ENCODE results near the gene DNAH8.

The DNAH8 gene

DNA sequence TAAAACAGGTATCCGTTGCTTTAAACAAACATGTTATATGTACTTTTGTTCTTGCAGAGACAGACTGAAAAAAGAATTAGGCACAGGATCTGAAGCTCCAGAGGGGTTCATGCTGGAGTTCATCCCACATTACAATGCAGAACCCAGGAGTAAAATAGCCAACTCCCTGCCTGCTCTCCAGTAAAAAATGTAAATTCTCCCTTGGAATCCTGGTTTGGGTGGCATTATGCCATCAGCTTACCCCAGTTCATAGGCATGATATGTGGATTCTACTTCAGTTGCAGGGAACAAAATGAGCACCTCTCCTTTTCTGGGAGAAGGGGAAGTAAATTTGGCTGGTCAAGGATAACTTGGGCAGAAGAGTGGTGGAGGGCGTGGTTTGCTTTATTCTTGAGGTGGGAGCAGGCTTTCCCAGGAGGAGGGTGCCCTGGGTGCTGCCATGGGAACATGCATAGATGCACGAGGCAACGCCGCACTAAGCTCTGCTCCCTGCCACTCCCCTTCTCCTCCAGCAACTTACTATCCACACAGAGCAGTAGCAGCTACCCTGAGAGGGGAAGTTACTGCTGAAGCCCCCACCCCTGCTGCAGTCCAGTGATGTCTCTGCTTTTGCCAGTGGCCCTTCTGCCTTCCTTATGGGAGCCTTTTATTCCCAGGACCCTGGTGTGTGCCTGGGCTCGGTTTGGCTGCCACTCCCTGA, 261.8 kb downstream of the DNAH8 start:
- DNase-seq, result no peak

DNA sequence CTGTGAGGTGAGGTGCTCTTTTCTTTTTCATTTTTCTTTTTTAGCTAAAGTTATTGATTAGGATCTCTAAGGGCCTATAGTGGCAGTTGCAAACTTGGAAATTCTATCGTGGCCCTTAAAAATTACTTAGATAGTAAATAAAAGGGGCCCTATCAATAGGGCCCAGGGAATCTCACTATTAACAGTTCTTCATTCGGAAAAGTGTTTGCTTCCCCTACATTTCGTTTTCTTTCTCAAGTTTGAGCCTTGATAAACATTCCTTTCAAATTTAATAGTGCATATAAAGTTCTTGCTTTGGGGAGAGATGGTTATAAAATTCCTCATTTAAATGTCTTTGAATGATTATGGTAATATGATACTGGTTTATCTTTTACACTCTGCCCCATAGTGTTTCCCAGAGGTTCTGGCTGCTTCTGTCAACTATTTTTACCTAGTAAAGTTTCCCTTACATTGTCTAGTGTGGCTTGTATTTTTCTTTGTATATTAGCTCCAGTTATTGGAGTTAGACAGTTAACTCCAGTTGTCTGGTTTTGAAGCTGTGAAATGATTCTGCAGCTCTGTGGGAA, 263.1 kb downstream of the DNAH8 start:
- DNase-seq, result no peak

DNA sequence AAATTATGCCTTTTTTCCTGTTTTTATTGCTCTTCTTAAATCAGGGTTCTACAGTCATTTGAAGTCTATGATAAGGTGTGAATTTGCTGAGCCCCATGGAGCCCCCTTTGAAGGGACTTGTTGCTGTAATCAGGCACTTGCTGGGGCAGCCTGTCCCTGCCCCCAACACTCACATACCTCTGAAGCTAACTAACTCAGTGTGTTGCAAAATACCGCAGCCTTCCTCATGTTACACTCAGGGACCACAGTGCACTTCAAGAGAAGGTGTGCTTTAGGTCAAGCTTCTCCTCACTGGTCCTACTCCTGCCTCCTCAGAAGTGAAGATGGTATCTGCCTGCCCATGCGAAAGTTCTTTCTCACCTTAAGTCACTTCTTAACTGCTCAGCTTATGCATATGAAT, 267.4 kb downstream of the DNAH8 start:
- no peak for DNase-seq

DNA sequence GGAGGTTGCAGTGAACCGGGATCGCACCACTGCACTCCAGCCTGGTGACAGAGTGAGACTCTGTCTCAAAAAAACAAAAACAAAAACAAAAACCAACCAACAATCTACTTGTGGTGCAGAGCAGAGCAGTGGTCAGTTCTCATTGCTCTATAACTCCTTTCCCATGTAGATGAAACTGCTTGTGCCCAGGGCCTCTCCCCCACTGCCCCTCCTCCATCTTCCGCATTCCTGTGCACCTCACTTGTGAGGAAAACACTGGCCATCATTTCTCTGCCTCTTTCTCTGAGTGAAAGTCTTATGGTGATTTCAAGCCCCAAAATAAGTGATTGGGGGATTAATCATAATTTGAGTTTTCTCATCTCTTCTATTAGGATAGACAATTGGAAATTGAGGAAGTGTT, 269.6 kb downstream of the DNAH8 start:
- DNase-seq, result no peak

DNA sequence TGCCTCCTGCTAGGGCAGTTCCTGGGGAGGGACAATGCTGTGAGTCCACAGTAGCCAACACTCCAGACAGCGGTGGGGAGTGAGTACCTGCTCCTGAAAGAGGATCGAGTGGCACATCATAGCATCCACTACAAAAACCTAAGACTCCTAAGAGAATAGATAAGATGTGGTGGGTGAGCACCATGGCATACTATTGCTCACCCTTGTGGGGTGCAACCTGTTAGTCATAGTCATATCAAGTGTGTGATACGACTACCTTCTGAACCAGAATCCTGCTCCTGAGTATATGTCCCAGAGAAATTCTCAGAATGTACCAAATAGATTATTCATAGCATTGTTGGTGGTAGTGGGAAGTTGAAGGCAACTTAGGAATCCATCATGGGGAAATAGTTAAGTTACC, 270.7 kb downstream of the DNAH8 start:
- DNase-seq, result no peak

DNA sequence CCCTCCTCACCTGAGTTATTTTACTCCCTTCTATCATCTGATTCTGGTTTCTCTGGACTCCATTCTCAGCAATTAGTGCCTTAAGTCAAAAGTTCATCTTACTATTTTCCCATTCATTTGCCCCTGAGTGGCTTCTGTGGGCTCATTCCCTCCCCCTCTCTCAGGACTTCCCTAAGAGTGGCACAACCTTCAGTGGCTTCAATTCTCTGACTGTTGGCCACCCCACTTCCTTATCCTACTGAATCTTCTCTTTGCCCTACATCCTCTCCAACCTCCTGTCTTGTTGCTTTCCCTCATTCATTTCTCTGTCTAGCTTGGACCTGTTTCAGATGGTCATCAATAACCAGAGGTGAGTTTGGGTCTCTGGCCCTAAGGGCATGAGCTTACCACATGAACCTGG, 272.4 kb downstream of the DNAH8 start:
- DNase-seq, result no peak

DNA sequence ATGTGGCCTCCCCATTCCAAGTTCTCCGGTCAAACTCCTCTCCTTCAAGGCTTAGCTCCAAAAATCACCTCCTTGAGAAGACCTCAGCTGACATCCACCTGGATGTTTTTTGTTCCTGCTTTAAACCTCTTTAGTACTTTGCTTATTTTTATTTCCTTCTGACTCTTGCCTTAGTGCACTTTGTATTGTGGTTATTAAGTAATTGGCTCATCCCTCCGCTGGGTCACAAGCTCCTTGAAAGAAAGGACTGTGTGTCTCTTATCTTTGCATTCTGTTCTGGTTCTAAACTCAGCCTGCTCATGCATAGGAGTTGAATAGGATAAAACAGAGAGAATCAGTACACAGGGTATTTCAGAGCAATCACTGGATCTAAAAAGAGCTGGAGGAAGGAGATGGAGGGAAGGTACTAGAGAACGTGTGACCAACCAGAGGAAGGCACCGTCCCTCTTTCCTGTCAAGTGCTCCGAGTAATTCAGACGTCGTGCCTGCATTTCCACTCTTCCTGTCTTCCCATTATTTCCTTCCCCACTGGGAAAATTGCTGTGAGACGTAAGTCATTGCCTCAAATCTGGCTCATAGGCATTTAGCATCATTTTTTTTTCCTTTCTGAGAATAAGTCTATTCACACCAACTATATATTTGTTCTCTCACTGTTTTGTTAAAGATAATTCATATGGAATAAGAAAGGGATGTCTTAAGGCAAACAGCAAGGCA, 273.8 kb downstream of the DNAH8 start:
- DNase-seq, result no peak

DNA sequence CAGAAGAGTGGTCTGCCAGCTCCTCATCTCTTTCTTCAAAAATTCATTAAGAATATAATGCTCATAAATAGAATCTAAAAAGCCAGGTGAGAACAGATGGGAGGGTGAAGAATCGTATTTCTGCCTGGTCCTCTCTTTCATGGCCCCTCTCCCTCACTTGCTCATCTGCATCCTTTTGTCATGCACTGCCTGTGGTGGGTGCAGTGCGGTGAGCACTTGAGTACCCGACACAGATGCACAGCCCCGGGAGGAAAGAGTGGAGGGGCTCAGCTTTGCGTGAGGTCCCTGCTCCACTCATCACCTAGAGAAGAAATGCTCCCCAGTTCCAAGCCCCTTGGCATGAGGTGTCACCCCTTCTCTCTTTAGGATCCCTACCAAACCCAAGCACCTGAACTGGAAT, 275.4 kb downstream of the DNAH8 start:
- no peak for DNase-seq

DNA sequence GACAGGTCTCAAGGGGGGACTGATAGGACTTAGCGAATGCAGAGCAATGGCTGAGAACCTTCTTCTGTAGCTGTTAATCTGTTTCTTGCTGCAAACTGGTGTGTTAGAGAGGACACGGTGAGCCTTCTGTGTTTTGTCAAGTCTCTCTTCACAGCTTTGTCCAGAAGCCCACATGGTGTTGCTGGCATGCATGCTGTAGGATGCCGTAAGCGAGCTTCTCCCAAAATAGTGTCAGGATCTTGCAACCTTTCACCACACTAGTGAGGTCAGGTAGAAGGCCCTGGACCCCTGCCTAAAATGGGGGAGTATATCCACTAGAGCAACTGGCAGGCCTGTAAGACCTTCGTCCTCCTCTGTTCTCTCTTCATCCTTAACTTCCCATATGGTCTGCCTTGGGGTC, 281.6 kb downstream of the DNAH8 start:
- no peak for DNase-seq

DNA sequence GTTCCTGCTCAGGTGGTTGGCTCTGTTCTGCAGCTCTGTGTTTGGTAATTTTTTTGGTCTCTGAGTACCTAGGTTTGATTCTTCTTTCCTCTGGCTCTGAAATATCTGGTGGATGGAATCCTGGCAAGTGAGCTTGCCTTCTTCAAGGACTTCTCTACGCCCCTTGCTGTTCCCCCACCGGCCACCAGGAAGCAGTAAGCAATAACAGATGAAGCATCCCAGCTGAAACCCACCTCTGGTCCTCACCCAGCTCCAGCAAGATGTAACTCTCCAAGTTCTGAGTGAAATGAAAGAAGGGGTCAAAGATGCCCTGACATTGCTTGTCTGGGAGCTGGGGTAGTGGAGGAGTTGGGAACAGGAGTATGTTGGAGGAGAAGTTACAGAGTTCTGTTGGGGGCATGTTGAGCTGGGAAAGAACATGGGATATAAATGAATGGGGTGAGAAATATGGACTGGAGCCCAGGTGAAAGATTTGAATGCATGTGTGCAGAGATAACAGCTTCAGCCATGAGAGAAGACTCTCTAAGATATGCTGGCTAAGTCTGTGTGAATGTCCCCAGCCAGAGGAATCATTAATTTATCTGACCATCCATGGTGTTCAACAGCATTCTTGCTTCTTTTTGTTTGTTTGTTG, 282.1 kb downstream of the DNAH8 start:
- DNase-seq, result no peak

DNA sequence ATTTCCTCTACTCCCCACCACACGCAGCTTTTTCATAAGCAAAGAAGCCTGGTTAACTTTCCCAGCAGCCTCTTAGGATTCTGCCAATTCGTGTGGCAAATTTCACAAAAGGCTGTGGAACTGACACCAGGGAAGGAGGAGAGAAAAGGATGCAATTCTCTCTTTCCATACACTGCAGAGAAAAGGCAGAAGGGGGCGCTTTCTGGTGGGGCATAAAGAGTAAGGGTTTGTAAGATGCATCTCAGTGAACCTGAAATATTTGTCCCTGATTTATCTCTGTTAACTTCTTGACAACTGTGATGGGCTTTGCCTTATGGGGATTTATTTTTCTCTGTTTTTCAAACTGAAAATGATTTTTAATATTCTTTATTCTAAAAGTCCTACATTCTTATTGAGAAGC, 288.0 kb downstream of the DNAH8 start:
- no peak for DNase-seq

DNA sequence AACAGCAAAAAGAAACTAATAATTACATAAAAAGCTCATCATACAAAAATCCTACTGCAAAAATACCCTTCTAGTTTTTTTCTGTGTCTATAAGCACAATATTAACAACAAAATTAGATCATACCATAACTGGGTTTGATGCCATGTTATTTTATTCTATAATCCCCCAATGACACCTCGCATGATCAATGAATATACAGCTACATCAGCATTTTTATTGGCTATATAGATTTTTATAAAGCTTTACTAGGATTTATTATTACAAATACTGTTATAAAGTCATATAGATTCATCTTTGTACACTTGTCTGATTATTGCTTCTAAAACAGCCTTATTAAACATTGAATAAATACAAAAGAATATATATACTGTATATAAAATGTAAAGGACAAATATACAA, 288.4 kb downstream of the DNAH8 start:
- DNase-seq, result no peak

DNA sequence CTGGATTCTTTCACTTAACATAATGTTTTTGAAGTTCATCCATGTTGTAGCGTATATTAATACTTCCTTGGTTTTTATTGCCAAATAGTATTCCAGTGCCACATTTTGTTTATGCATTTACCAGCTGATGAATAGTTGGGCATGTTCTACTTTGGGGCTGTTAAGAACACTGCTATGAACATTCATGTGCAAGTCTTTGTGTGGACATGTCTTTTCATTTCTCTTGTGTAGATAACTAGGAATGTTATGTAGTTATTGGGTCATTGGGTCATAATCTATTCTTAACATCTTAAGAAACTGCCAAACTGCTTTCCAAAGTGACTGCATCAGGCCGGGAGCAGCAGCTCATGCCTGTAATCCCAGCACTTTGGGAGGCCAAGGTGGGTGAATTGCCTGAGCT, 289.7 kb downstream of the DNAH8 start:
- no peak for DNase-seq

DNA sequence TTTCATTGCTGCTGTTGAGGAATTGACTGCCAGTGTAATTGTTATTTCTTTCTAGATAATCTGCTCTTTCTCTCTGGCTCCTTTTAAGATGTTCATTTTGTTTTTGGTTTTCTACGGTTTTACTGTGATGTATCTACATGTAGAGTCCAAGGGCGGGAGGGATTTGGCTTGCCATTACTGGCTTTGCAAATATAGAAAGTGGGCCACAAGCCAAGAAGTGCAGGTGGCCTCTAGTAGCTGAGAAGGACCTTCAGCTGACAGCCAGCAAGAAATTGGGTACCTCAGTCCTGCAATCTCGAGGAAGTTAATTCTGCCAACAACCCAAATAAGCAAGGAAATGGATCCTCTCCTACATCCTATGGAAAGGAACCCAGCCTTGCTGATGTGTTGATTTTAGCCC, 290.7 kb downstream of the DNAH8 start:
- no peak for DNase-seq

DNA sequence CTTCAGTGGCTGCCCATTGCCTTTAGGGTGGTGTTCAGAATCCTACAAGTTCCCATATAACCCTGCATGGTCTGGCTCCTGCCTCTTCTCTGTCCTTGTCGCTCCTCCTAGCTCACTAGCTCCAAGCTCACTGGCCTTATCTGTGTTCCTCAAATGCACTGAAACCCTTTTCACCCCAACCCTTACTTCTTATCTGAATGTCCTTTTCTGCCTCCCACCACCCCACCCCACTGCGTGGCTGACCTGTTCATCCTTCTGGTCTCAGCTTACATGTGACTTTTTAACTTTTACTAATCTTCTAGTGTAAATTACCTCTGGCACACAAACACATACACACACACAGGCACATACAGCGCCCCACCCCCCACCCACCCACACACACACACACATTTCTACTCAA, 292.5 kb downstream of the DNAH8 start:
- DNase-seq, result no peak

DNA sequence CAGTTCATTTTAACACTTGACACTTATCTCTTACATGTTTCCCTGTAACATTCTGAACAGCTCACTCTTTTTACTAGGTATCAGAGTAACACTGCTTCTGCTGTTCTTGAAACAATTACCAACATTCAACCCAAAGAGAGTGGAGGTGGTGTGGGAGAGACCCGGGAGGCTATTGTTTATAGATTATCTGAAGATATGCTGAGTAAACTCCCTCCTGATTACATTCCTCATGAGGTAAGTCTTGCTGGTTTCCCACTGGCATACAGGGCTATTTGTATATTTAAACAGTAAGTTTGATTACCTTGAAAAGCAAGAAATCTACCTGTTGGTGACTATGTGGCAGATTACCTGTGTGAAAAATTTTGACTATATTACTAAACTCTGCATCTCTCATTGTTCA, 293.6 kb downstream of the DNAH8 start:
- no peak for DNase-seq

DNA sequence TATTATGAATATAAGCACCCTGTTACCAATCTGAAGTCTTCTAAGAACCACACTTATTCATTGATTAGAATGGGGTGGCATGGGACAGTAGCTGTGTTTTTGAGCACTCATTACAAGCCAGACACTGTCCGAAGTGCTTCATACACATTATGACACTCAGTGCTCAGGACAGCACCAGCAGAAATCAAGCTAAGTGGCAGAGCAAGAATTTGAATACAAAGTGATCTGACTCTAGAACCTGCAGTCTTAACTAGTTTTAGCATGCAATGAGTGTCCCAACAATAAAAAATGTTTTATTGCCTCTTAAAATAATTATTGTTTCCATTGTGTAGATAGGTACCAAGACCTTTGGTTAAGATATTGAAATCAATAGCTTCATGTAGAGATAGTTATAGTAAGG, 294.4 kb downstream of the DNAH8 start:
- DNase-seq, result no peak

DNA sequence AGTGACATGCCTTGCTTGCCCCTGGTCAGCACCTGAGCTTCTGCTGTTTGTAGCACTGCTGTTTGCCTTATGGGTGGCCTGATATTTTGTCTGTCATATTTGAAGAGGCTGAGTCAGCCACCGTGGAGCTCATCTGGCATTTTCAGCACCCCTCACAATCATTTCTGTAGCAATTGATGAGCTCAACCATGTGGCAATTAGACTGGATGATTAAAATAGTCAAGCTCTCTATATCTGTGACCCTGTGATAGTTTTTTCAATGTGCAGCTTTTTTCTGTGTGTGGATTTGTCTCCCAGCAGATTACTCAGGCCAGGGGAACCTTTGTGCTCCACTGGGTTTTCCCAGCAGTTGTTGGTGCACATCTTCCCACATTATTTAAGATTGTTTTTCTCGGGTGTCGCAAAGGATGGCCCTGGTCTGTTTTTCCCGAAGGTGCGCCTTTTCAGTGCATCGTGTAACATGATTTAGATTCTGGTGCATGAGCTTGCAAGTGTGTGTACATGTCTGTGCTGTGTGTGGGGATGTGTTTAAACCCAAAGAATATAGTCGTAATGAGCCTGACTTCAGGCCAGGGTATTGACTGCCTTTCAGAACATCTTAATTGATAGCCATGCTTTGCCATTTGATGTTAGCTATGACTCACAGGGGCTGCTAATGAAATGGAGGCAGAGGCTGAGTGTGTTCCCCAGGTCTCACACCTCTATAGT, 301.9 kb downstream of the DNAH8 start:
- DNase-seq, result no peak

DNA sequence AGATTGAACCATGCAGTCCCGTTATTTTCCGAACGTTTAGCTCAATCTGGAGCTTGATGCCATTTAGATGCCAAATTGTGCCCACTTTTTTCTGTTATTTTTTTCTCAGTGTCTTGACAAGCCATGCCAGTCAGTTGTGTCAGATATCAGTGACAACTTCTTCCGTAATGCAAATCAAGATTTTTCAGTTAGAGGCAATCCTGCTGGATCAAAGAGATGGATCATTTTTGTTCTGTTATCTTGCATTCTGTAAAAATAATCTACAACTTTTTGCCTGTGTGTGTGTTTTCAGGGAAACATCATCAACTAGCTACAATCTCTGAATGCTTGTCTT, 302.4 kb downstream of the DNAH8 start:
- no peak for DNase-seq

DNA sequence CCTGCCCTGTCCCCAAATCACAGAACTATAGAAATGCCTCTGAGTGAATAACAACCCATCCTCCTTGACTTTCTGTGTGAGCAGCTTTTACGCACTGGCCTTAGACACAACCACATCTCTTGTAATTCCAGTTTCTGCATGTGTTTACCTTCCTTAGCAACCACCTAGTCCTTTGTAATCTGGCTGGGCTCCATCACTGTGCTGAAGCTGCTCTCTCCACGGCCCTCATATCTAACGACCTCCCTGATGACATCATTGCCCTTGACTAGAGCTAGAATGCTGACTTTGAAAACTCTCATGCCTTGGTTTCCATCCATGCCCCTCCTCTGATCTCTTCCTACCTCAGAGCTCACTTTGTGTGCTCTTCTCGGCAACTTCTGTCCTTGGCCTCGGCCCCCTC, 303.0 kb downstream of the DNAH8 start:
- DNase-seq, result no peak

DNA sequence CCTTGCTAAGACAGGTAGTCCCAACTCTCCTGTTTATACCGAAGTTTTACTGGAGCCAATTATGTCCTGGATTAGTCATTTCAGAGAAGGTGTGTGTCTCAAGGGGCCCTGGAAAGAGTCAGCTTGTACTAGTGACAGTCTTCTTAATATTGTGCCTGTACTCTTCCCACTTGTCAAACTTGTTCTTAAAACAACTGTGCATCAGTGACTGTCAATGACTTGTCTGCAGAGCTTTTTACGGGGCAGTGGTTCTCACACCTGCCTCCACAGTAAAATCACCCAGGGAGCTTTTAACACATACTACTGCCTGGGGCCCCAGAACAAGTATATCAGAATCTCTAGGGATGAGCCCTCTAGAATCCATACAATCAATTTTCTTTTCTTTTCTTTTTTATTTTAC, 305.0 kb downstream of the DNAH8 start:
- no peak for DNase-seq

DNA sequence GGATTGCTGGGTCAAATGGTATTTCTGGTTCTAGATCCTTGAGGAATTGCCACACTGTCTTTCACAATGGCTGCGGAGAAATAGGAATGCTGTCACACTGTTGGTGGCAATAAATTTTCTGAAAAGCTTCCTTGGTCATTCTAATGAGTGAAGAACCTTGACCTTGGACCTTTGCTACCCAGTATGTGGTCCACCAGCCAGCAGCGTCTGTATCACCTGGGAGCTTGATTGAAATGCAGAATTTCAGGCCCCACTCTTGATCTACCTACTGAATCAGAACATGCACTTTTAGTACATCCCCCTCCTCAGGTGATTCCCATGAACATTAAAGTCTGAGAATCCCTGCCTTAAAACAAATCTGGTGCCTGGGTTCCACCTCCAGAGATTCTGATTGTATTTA, 305.9 kb downstream of the DNAH8 start:
- no peak for DNase-seq

DNA sequence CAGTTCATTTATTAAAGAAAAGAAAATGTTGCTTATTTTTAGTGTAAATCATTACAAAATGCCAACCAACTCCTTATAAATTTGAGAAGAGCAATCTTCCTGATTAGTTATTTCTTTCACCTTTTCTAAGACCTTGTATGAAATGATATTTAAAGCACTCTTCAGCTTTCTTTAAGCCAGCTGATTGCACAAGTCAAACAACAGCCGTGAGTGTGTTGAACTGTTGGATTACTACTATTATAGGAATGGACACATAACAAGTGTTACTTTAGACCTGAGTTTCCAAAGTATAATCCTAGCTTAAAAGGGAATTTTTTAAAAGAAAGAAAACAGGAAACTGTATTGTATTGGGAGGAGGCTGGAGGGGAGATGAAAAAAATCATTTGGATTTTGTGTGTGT, 306.7 kb downstream of the DNAH8 start:
- no peak for DNase-seq

DNA sequence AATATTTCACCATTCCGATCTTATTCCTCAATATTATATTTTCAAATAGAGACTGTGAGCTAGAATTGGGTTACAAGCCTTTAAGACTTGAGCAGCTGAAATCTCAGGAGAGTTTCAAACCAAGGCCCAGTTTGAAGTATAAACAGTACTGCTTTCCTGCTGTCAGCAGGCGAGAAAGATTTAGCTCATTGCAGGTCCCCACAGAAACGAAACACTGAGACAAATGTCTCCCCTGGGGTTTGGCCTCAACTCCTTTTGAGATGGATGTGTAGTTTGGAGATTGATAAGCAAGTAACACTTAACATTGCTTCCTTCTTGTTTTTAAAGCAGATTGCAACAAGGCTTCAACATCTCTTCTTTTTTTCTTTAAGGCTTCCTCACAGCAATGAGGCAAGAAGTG, 311.1 kb downstream of the DNAH8 start:
- no peak for DNase-seq
